ENCODE results near the gene TGDS.

Gene TGDS

GRCh38 chr13:94612050-94612449 is 16.1 kb upstream of the TGDS start:
- TF ChIP-seq CTCF (IDR thresholded peaks at IDR 0.05; ENCODE audit: low read depth, low read length, missing control alignments) = no peak
- H3K4me3 ChIP-seq (ENCODE audit: low read depth, low read length) = no peak overlapping the region
- in situ Hi-C loops (cut with HindIII; ENCODE audit: low sequenced_read_pairs) = no loop called here
- no peak for DNase-seq (ENCODE audit: low read depth)

- no peak overlapping the region for H3K4me3 ChIP-seq (ENCODE audit: low read depth, low read length)
- TF ChIP-seq CTCF (IDR thresholded peaks at IDR 0.05; ENCODE audit: low read depth, low read length, missing control alignments) = no peak
- no peak for DNase-seq (ENCODE audit: low read depth)
- in situ Hi-C loops (cut with HindIII; ENCODE audit: low sequenced_read_pairs) = no loop called here
Observed at GRCh38 chr13:94610475-94610874, 14.5 kb upstream of the TGDS start.

GRCh38 chr13:94609196-94609595 is 13.2 kb upstream of the TGDS start:
- TF ChIP-seq CTCF (IDR thresholded peaks at IDR 0.05; ENCODE audit: low read depth, low read length, missing control alignments) = no peak
- DNase-seq (ENCODE audit: low read depth) = no peak

GRCh38 chr13:94608586-94608985 is 12.6 kb upstream of the TGDS start:
- DNase-seq (ENCODE audit: low read depth) = no peak
- in situ Hi-C loops (cut with HindIII; ENCODE audit: low sequenced_read_pairs) = no loop called here
- no peak overlapping the region for H3K4me3 ChIP-seq (ENCODE audit: low read depth, low read length)
- TF ChIP-seq CTCF (IDR thresholded peaks at IDR 0.05; ENCODE audit: low read depth, low read length, missing control alignments) = no peak

More at GRCh38 chr13:94609196-94609595, 13.2 kb upstream of the TGDS start:
- in situ Hi-C loops (cut with HindIII; ENCODE audit: low sequenced_read_pairs) = no loop called here
- H3K4me3 ChIP-seq (ENCODE audit: low read depth, low read length) = no peak overlapping the region

GRCh38 chr13:94607939-94608338 is 12.0 kb upstream of the TGDS start:
- TF ChIP-seq CTCF (IDR thresholded peaks at IDR 0.05; ENCODE audit: low read depth, low read length, missing control alignments) = no peak
- H3K4me3 ChIP-seq (ENCODE audit: low read depth, low read length) = no peak overlapping the region
- in situ Hi-C loops (cut with HindIII; ENCODE audit: low sequenced_read_pairs) = no loop called here
- DNase-seq (ENCODE audit: low read depth) = no peak

GRCh38 chr13:94607056-94607455 is 11.1 kb upstream of the TGDS start:
- no peak overlapping the region for H3K4me3 ChIP-seq (ENCODE audit: low read depth, low read length)
- no peak for DNase-seq (ENCODE audit: low read depth)
- no peak for TF ChIP-seq CTCF (IDR thresholded peaks at IDR 0.05; ENCODE audit: low read depth, low read length, missing control alignments)
- in situ Hi-C loops (cut with HindIII; ENCODE audit: low sequenced_read_pairs) = no loop called here

- no peak for DNase-seq (ENCODE audit: low read depth)
- TF ChIP-seq CTCF (IDR thresholded peaks at IDR 0.05; ENCODE audit: low read depth, low read length, missing control alignments) = no peak
- H3K4me3 ChIP-seq (ENCODE audit: low read depth, low read length) = peak overlapping the region; percentile 77
- in situ Hi-C loops (cut with HindIII; ENCODE audit: low sequenced_read_pairs) = no loop called here
Observed at GRCh38 chr13:94602467-94602866, 6.5 kb upstream of the TGDS start.

Data from astrocyte of the cerebellum (primary cell).